Mammary epithelial cell (primary cell): ENCODE results near the gene DYNC2H1.

ENCODE experiments used
- CTCF ChIP-seq, 2 donors: IDR thresholded peaks in 1 of 2; conservative IDR thresholded peaks in 1 of 2; 2 replicates each; pipeline ENCODE4 v1.5.1; 2011 to 2012; ENCODE audit warnings: inconsistent platforms in 2 of 2, low read length in 2 of 2, mild to moderate bottlenecking in 2 of 2, control low read depth in 1 of 2, low read depth in 1 of 2; ENCODE audit not compliant: insufficient read depth in 1 of 2; ENCODE audit errors: extremely low read depth in 1 of 2
- EZH2 ChIP-seq: IDR thresholded peaks from 2 replicates; pipeline ENCODE4 v1.6.1; 2012; ENCODE audit warnings: low read length, inconsistent platforms, borderline replicate concordance

GRCh38 chr11:103378931-103379330, 269.7 kb downstream of the DYNC2H1 start:
- TF ChIP-seq EZH2 (no peak), CTCF (conservative IDR thresholded peaks at IDR 0.05 in 1 of 2, IDR thresholded peaks at IDR 0.05 in 1 of 2; ENCODE audit: extremely low read depth in 1 of 2, insufficient read depth in 1 of 2, low read depth in 1 of 2, low read length in 2 of 2) (no peak)
